HepG2 (cell line): ENCODE data around the gene RABGAP1L. TPM values are rescaled to one million over a fixed set of nuclear protein-coding genes. Genes with fewer than 3 reads are reported as not detected.

Experiments used
- BHLHE40 ChIP-seq: IDR thresholded peaks from 2 replicates; pipeline ENCODE4 v1.6.1; 2011; ENCODE audit warnings: low read length, improper control_type of control experiment
- FOXM1 ChIP-seq: sonication (generic); formaldehyde crosslinking; IDR thresholded peaks from 2 replicates; pipeline ENCODE4 v1.5.0; 2020; ENCODE audit warnings: missing genetic modification reagents
- GABPA ChIP-seq, 2 experiments: IDR thresholded peaks; 2 replicates each; pipeline ENCODE4 v1.6.1; 2011 to 2016; ENCODE audit warnings: low read depth in 2 of 2, low read length in 1 of 2, missing biosample characterization in 1 of 2, missing genetic modification characterization in 1 of 2
- GATA4 ChIP-seq: sonication (generic); IDR thresholded peaks from 2 replicates; pipeline ENCODE4 v1.6.1; 2016; ENCODE audit warnings: antibody characterized with exemption, low read depth, borderline replicate concordance
- HDAC1 ChIP-seq: sonication (generic); formaldehyde crosslinking; IDR thresholded peaks from 2 replicates; pipeline ENCODE4 v1.5.1; 2020; ENCODE audit warnings: mild to moderate bottlenecking, missing genetic modification reagents
- KLF16 ChIP-seq, 2 experiments: sonication (generic) in 1 of 2; formaldehyde crosslinking in 1 of 2; IDR thresholded peaks; 2 replicates each; pipeline versions ENCODE4 v1.6.1 to v1.8.0; 2016 to 2023; ENCODE audit warnings: missing genetic modification reagents in 2 of 2, missing compliant biosample characterization in 1 of 2
- MXD4 ChIP-seq: IDR thresholded peaks from 2 replicates; pipeline ENCODE4 v1.6.1; 2016; ENCODE audit warnings: mild to moderate bottlenecking, missing biosample characterization, missing genetic modification reagents
- NR1H2 ChIP-seq: sonication (generic); formaldehyde crosslinking; IDR thresholded peaks from 2 replicates; pipeline ENCODE4 v1.8.1; 2022; ENCODE audit warnings: low read depth, missing genetic modification reagents, borderline replicate concordance
- PAF1 ChIP-seq: IDR thresholded peaks from 2 replicates; pipeline ENCODE4 v1.6.1; 2016; ENCODE audit warnings: missing genetic modification reagents, missing compliant biosample characterization
- PAWR ChIP-seq: sonication (generic); formaldehyde crosslinking; IDR thresholded peaks from 2 replicates; pipeline ENCODE4 v1.4.0; 2020; ENCODE audit warnings: missing genetic modification reagents, mild to moderate bottlenecking, borderline replicate concordance
- PAX8 ChIP-seq: sonication (generic); formaldehyde crosslinking; IDR thresholded peaks from 2 replicates; pipeline ENCODE4 v1.8.0; 2022; ENCODE audit warnings: mild to moderate bottlenecking, missing genetic modification reagents, borderline replicate concordance
- POLR2AphosphoS5 ChIP-seq: IDR thresholded peaks from 2 replicates; pipeline ENCODE4 v1.6.1; 2012; ENCODE audit warnings: low read depth, low read length
- PRMT3 ChIP-seq: sonication (generic); formaldehyde crosslinking; IDR thresholded peaks from 2 replicates; pipeline ENCODE4 v1.8.1; 2022; ENCODE audit warnings: low read depth, mild to moderate bottlenecking, moderate library complexity, missing genetic modification reagents, borderline replicate concordance
- PRPF4 ChIP-seq: fragments of 200-400 bp; formaldehyde crosslinking; IDR thresholded peaks from 2 replicates; pipeline ENCODE4 v1.6.1; 2016; ENCODE audit warnings: low read length, low read depth; ENCODE audit not compliant: poor library complexity, severe bottlenecking
- REXO4 ChIP-seq: sonication (generic); formaldehyde crosslinking; IDR thresholded peaks from 2 replicates; pipeline ENCODE4 v1.8.0; 2022; ENCODE audit warnings: missing genetic modification reagents, mild to moderate bottlenecking, borderline replicate concordance
- RFXANK ChIP-seq: IDR thresholded peaks from 2 replicates; pipeline ENCODE4 v1.6.1; 2016
- SMARCC2 ChIP-seq: fragments of 450-650 bp; IDR thresholded peaks from 2 replicates; pipeline ENCODE4 v1.6.1; 2017; ENCODE audit warnings: antibody characterized with exemption, mild to moderate bottlenecking
- SMC3 ChIP-seq: IDR thresholded peaks from 2 replicates; pipeline ENCODE4 v1.6.1; 2011; ENCODE audit warnings: low read length, improper control_type of control experiment
- ZFP36 ChIP-seq: fragments of 150-350 bp; IDR thresholded peaks from 2 replicates; pipeline ENCODE4 v1.6.1; 2018; ENCODE audit warnings: borderline replicate concordance, low read length, low read depth; ENCODE audit not compliant: partially characterized antibody
- ZFP37 ChIP-seq: sonication (generic); formaldehyde crosslinking; IDR thresholded peaks from 2 replicates; pipeline ENCODE4 v1.4.0; 2020; ENCODE audit warnings: missing genetic modification reagents, borderline replicate concordance
- ZNF280D ChIP-seq: sonication (generic); formaldehyde crosslinking; IDR thresholded peaks from 2 replicates; pipeline ENCODE4 v1.5.1; 2020; ENCODE audit warnings: mild to moderate bottlenecking, missing genetic modification reagents
- ZNF292 ChIP-seq: sonication (generic); formaldehyde crosslinking; IDR thresholded peaks from 2 replicates; pipeline ENCODE4 v1.8.1; 2022; ENCODE audit warnings: mild to moderate bottlenecking, low read depth, missing genetic modification reagents, borderline replicate concordance
- ZNF329 ChIP-seq: sonication (generic); formaldehyde crosslinking; IDR thresholded peaks from 2 replicates; pipeline ENCODE4 v1.9.0; 2021; ENCODE audit warnings: low read depth, mild to moderate bottlenecking, missing genetic modification reagents
- ZNF33B ChIP-seq: sonication (generic); formaldehyde crosslinking; IDR thresholded peaks from 2 replicates; pipeline ENCODE4 v1.5.1; 2020; ENCODE audit warnings: mild to moderate bottlenecking, missing genetic modification reagents
- ZNF431 ChIP-seq: sonication (generic); formaldehyde crosslinking; IDR thresholded peaks from 2 replicates; pipeline ENCODE4 v1.9.0; 2022; ENCODE audit warnings: missing genetic modification reagents, low read depth, mild to moderate bottlenecking, borderline replicate concordance
- ZNF451 ChIP-seq: sonication (generic); formaldehyde crosslinking; IDR thresholded peaks from 2 replicates; pipeline ENCODE4 v1.5.0; 2020; ENCODE audit warnings: mild to moderate bottlenecking, missing genetic modification reagents
- ZNF543 ChIP-seq: sonication (generic); formaldehyde crosslinking; IDR thresholded peaks from 2 replicates; pipeline ENCODE4 v1.4.0; 2020; ENCODE audit warnings: mild to moderate bottlenecking, missing genetic modification reagents
- ZNF672 ChIP-seq: sonication (generic); formaldehyde crosslinking; IDR thresholded peaks from 2 replicates; pipeline ENCODE4 v1.8.1; 2022; ENCODE audit warnings: missing genetic modification reagents
- ZNF788 ChIP-seq: sonication (generic); formaldehyde crosslinking; IDR thresholded peaks from 2 replicates; pipeline ENCODE4 v1.5.0; 2020; ENCODE audit warnings: mild to moderate bottlenecking, missing genetic modification reagents, borderline replicate concordance
- ZNF792 ChIP-seq: IDR thresholded peaks from 2 replicates; pipeline ENCODE4 v1.6.1; 2016
- polyA plus RNA-seq, 8 experiments: library from polyadenylated mRNA; depleted of rRNA in 3 of 8; stranded (reverse) in 7 of 8; unstranded in 1 of 8; fragments of >200 nt; fragmentation: Illumina TruSeq in 4 of 8; extraction: Trizol in 4 of 8; gene quantifications; 2 replicates each; pipeline versions ENCODE4 v1.2.1 to v1.2.3, GENCODE V29; 2011 to 2016; ENCODE audit warnings: low read depth in 4 of 8, missing spikeins in 1 of 8, mixed read lengths in 1 of 8; ENCODE audit not compliant: insufficient read depth in 1 of 8
- total RNA-seq, 5 experiments: library from RNA; depleted of rRNA; stranded (reverse); fragments of >200 nt; fragmentation: Illumina TruSeq; extraction: Trizol; gene quantifications; 2 replicates each; pipeline ENCODE4 v1.2.3, GENCODE V29; 2016; ENCODE audit warnings: low read depth in 1 of 5

RABGAP1L gene
- total and polyA plus RNA-seq, 2 of the 13 experiments (the other 11 are each of a cell fraction or from before 2014, with no cell fraction given), result 7.9 to 22.6 TPM

- no peak for TF ChIP-seq BHLHE40
- no peak for TF ChIP-seq RFXANK (CRISPR knock-in tag)
- peak; percentile 77; the same call in 1 of the 2 replicates for TF ChIP-seq ZNF329 (CRISPR knock-in tag)
- TF ChIP-seq GATA4, result no peak
- TF ChIP-seq ZNF280D (CRISPR knock-in tag), result 0 out of 2 replicates have a peak, but pooled peaks have one; percentile 20
- TF ChIP-seq GABPA (IDR thresholded peaks at IDR 0.05; ENCODE audit: low read depth, low read length), result no peak
- TF ChIP-seq GABPA (CRISPR knock-in tag; IDR thresholded peaks at IDR 0.05; ENCODE audit: low read depth), result no peak
- TF ChIP-seq PAWR, result no peak
- no peak for TF ChIP-seq PAX8 (CRISPR knock-in tag)
- TF ChIP-seq ZNF33B (CRISPR knock-in tag), result no peak
- no peak for TF ChIP-seq PRPF4
- TF ChIP-seq NR1H2 (CRISPR knock-in tag), result no peak
- TF ChIP-seq PRMT3, result no peak
- TF ChIP-seq REXO4, result no peak
- TF ChIP-seq SMC3, result no peak
- peak; percentile 76; the same call in 1 of the 2 replicates for TF ChIP-seq MXD4
- no peak; the same call in 1 of the 2 replicates for TF ChIP-seq ZNF431
- TF ChIP-seq ZNF672 (CRISPR knock-in tag), result no peak
- TF ChIP-seq ZFP37, result no peak
- TF ChIP-seq POLR2AphosphoS5, result peak; percentile 81
- TF ChIP-seq ZNF292 (CRISPR knock-in tag), result no peak
- TF ChIP-seq KLF16 (CRISPR knock-in tag; IDR thresholded peaks at IDR 0.05), result peak in 1 of 2 experiments; percentile 68; a peak in 1 of 4 replicates
- TF ChIP-seq ZNF451 (CRISPR knock-in tag), result no peak
- TF ChIP-seq ZNF543 (CRISPR knock-in tag), result peak; percentile 73; the same call in 1 of the 2 replicates
- no peak; the same call in 1 of the 2 replicates for TF ChIP-seq ZNF788 (CRISPR knock-in tag)
- no peak for TF ChIP-seq FOXM1
- TF ChIP-seq ZFP36, result no peak
- TF ChIP-seq ZNF792 (CRISPR knock-in tag), result peak; percentile 49; the same call in 1 of the 2 replicates
- TF ChIP-seq PAF1 (CRISPR knock-in tag), result no peak
- peak; percentile 74 for TF ChIP-seq HDAC1
- no peak for TF ChIP-seq SMARCC2
Observed at GRCh38 chr1:174159252-174160108, at the start of gene RABGAP1L (continued).
